Stimulated activated CD8-positive, alpha-beta memory T cell treated with anti-CD3 and anti-CD28 coated beads, Interleukin-7, amount 100 ng/mL, for 1 hour (primary cell): ENCODE data around the gene CELSR1.
"Not testable (repeated sequence)": the region's sequence is repeated elsewhere in the genome, so short reads cannot be mapped to it uniquely, and the experiment has no call there.

Source experiments
- DNase-seq, 2 donors: peaks; one replicate each; pipeline ENCODE4 v3.0.0-alpha.2; 2020; ENCODE audit warnings: low read depth in 2 of 2

The CELSR1 gene

GRCh38 chr22:46416891-46417580 lies 120.4 kb downstream of the CELSR1 start:
- no peak for DNase-seq

DNA sequence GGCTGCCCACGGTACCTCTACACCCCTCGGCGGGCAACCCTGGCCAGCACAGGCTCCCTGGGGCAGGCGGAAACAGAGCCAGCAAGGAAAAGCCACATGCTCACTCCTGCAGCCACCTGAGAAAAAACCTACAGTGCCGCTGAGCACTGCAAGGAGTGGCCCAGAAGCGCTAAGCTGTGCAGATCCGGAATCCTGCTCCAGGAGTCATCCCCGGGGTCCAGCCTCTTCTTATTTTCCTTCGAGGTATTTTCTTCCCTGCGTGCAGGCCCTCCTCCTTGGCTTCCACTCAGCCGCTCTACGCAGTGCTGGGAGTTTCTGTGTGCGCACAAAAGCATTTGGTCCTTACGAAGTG lies 120.9 kb downstream of the CELSR1 start:
- no peak for DNase-seq

GRCh38 chr22:46415776-46416519 lies 121.5 kb downstream of the CELSR1 start:
- DNase-seq = no peak

- DNase-seq = no peak
Observed at GRCh38 chr22:46414704-46415103, 122.7 kb downstream of the CELSR1 start.

DNA sequence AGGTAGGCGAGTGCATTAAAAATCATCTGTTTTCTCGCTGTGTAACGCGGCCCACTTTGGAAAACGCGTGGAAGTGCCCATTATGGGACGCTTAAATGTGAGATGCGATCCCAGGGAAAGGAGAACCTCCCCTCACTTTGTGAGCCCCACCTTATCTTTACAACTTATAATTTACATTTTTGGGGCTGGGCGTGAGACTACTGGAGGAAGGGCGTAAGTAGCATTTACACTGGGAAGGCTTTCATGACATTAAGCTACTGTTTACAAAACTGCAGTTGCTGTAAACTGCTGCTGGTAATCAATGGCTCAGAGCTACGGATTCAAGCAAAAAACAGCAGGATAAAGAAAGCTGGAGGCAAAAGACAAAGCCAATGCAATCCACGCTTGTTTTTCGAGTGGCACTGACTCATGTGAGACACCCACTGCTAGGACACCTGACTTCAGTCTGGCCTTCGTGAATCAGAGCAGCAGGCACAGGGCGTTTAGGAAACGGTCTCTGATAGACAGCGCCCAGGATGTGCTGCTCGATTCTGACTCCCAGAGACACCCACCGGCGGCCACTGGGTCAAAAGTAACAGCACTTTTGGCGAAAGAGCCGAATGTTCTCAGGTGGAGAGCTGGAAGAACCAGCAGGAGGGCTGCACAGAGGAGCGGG lies 123.6 kb downstream of the CELSR1 start:
- no peak for DNase-seq

GRCh38 chr22:46411347-46411746 lies 126.1 kb downstream of the CELSR1 start:
- no peak for DNase-seq

- no peak for DNase-seq
Observed at GRCh38 chr22:46410291-46410808, 127.1 kb downstream of the CELSR1 start.

- DNase-seq = no peak
Observed at GRCh38 chr22:46409631-46410210, 127.7 kb downstream of the CELSR1 start.

DNA sequence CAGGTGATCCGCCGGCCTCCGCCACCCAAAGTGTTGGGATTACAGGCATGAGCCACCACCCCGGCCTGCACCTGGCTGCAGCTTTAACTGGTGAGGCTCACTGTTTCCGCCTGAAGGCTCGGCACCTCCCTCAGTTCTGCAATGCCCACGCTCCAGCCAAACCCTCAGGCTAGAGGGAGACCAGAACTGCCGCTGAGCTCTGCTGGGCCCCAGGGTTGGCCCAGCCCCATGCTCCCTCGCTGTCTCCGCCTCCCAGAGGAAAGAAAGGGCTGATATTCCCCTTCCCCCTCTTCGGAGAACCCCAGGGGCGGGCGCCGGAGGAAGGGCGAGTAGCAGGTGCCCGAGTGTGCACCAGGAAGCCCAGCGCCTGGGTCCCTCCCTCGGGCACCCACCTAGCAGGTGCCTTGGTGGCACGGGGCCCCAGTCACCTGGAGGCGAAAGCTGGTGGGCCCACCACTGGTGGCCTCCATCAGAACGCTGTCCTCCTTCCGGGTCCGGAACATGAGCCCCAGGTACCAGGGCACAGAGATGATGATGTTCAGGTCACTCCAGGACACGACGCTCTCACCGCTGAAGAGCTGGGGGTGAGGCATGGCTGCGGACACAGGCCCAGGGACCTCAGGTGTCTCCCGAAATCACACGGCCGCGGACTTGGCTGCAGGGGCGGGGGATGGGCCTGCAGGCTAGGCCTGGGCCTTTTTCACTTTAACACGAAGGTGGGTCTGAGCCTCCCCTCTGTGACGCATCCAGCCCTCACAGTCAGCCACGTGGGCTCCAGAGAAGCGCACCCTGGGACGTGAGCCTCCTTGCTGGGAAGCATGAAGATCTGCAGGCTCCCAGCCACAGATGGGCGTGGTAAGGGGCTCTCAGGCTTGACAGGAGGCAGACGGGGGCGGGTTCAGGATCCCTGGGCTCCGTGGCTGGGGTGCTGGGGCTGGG lies 128.6 kb downstream of the CELSR1 start:
- no peak for DNase-seq

DNA sequence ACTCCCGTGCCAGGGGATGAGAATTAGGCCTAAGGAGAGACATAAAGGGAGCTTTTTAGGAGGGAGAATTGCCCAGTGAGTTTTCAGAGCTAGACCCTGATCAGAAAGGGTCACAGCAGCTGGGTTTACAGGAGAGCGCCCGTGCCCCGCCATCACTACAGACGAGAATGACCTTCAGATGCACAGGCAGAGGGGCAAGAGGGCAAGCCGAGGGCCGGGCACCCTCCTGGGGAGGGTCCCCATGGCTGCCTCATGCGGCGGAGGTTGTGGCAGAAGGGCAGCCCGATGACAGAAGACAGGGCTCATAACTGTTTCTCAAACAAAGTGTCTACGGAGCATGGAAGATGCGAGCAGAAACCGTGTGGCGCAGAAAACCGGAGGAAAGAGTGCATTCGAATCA lies 129.7 kb downstream of the CELSR1 start:
- DNase-seq = no peak

- no peak for DNase-seq
Observed at GRCh38 chr22:46406791-46407190, 130.6 kb downstream of the CELSR1 start.

DNA sequence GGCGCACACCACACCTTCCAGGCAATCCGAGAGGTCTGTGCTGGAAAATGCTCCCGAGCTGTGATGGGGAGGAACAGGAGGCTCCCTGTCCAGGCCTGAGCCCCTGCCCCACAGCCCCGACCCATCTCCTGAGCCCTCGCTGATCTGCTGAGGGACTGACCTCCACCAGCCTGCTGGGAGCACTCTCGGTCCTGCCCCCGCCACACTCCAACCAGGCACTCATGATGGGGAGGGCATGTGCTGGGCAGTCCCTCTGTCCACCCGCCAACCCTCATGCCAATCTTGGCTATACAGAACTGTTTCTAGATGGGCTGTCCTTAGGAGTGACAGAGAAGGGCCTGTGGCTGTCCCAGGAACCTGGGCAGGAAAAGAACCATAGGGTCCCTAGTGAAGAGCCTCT lies 131.1 kb downstream of the CELSR1 start:
- no peak for DNase-seq

GRCh38 chr22:46405901-46406300 lies 131.5 kb downstream of the CELSR1 start:
- no peak for DNase-seq

DNA sequence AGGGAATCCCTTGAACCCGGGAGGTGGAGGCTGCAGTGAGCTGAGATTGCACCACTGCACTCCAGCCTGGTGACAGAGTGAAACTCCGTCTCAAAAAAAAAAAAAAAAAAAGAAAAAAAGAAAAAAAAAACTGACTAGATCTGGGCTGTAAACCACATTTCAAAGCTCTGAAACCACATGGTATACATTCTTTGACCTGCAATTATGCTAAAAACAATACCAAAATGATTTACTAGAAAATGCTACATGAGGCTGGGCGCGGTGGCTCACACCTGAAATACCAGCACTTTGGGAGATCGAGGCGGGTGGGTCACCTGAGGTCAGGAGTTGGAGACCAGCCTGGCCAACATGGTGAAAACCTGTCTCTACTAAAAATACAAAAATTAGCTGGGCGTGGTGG lies 133.5 kb downstream of the CELSR1 start:
- DNase-seq = not testable (repeated sequence)

GRCh38 chr22:46402505-46402904 lies 134.9 kb downstream of the CELSR1 start:
- DNase-seq = no peak

- DNase-seq = no peak
Observed at GRCh38 chr22:46401370-46401769, 136.1 kb downstream of the CELSR1 start.

- no peak for DNase-seq
Observed at GRCh38 chr22:46399251-46400024, 138.0 kb downstream of the CELSR1 start.

- no peak for DNase-seq
Observed at GRCh38 chr22:46397951-46398350, 139.5 kb downstream of the CELSR1 start.

DNA sequence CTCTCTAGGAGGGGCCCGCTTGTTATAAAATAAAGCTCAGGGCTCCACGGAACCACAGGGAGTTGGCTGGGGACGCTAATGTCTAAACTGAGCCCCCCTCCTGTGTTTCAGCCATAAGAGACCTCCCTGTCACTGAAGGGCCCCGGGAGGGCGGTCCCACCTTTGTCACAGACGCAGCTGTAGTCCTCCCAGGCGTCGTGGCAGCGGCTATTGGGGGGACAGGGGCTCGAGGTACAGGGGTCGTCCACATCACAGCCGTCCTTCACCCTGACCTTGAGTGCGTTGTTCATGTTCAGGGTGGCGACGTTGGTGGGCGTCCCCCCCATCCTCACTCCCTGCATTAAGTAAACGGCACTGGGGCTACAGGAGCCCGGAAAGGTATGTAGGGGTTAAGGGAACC lies 139.9 kb downstream of the CELSR1 start:
- no peak for DNase-seq

GRCh38 chr22:46397049-46397448 lies 140.4 kb downstream of the CELSR1 start:
- not testable (repeated sequence) for DNase-seq
